Ovary (tissue), 3 donors: Measurements from ENCODE around the gene ITGB5.

Source experiments
- EP300 ChIP-seq: sonication (generic); formaldehyde crosslinking; IDR thresholded peaks from one replicate; pipeline ENCODE4 v1.6.1; 2017; ENCODE audit warnings: antibody characterized with exemption
- POLR2A ChIP-seq: fragments of 450-650 bp; IDR thresholded peaks from one replicate; pipeline ENCODE4 v1.6.1; 2017; ENCODE audit warnings: antibody characterized with exemption, mild to moderate bottlenecking, moderate library complexity
- TF ChIP-seq, protein P1 (sequence below), 3 donors: fragments of 450-650 bp in 2 of 3; fragments of 200-600 bp in 1 of 3; IDR thresholded peaks; one replicate each; pipeline versions ENCODE4 v1.5.1 to v1.8.0; 2016 to 2022; ENCODE audit warnings: antibody characterized with exemption in 3 of 3, mild to moderate bottlenecking in 1 of 3
- donor health status: DM: no; HTN: no; CAD: no.

GRCh38 chr3:124758851-124759635 lies 128.1 kb downstream of the ITGB5 start:
- no peak for TF ChIP-seq POLR2A
- TF ChIP-seq, protein P1, sequence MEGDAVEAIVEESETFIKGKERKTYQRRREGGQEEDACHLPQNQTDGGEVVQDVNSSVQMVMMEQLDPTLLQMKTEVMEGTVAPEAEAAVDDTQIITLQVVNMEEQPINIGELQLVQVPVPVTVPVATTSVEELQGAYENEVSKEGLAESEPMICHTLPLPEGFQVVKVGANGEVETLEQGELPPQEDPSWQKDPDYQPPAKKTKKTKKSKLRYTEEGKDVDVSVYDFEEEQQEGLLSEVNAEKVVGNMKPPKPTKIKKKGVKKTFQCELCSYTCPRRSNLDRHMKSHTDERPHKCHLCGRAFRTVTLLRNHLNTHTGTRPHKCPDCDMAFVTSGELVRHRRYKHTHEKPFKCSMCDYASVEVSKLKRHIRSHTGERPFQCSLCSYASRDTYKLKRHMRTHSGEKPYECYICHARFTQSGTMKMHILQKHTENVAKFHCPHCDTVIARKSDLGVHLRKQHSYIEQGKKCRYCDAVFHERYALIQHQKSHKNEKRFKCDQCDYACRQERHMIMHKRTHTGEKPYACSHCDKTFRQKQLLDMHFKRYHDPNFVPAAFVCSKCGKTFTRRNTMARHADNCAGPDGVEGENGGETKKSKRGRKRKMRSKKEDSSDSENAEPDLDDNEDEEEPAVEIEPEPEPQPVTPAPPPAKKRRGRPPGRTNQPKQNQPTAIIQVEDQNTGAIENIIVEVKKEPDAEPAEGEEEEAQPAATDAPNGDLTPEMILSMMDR (IDR thresholded peaks at IDR 0.05), result no peak
- no peak for TF ChIP-seq EP300
